GM21576 (cell line): ENCODE data around the gene TMPRSS11A.

Source experiments
- ATAC-seq: cut with Tn5 transposase; IDR thresholded peaks from one replicate; pipeline ENCODE4 v1.9.1; 2021; ENCODE audit warnings: mild to moderate bottlenecking, moderate library complexity; ENCODE audit not compliant: unreplicated experiment

TMPRSS11A gene

DNA sequence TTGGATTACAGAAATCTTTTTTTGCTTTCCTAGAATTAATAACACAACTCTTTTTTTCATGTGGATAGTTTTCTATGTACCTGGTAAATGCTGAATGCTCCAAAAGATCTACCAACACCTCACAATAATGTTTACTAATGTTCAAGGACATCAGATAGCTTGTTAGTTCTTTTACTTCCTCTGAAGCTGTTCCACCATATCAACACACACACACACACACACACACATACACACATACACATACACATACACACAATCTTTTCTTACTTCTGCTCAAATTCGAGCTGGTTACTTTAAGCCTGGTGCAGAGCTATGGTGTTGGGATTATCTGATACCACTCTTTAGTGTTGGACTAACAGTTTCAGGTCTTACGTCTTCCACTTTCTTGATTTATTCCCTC, 51.2 kb downstream of the TMPRSS11A start:
- no peak for ATAC-seq

GRCh38 chr4:67911638-67912037, 51.7 kb downstream of the TMPRSS11A start:
- no peak for ATAC-seq

DNA sequence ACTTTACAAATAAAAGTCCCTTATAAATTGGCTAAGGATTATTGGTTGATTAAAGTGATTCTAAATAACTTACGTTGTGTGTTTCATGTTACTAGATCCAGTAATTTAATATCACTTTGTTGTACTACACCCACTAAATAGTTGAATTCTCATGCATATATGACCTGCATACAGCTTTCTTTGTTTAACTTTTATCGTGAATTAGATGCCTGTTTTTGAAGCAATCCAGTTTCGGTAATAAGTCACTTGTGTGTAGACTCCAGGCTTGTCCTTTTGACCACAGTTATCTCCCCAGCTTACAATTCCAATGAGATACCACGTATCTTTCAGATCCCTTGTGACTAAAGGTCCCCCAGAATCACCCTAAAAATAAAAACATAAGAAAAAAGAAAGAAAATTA, 52.2 kb downstream of the TMPRSS11A start:
- ATAC-seq = no peak

DNA sequence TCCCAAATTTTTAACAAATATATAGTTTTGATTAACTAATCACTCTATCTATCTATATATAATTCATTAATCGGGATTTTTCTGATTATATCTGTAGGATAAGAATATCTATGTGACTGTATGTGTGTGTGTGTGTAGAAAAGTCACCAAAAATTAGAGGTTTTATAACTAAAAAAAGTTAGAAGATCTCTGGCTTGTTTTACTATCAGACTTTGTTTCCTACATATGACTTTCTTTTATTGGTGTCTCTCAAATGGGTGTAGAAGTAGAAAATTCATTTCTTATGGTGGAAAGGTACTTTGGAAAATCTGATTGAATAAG, 52.7 kb downstream of the TMPRSS11A start:
- no peak for ATAC-seq

DNA sequence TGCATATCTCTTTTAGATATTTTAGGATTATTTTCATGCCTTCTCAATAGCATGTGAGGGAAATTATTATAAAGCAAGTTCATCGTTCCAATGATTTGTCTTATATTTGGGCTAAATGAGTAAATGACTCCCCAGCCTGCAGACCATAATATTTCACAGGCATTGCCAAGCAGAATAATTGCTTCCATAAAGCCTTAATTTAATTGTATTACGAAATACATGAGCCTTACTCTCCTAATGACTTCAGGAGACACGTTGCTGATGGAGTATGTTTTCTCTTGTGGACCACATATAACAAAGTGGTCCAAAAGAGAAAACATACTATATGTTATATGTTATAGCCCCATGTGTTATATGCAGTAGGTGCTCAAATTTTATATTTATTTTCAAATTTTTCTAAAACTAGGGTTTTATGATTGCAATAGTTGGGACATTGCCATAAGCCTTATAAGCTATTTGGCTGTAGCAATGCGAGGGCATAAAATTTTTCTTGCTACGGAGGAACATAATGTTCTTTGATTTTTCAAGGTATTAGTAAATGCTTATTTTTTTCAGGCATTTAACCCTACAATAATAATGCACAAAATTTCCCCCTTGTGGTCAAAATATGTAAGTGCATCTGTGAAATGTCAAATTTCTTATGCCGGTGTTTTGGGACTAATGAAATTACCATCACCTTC, 53.2 kb downstream of the TMPRSS11A start:
- no peak for ATAC-seq

DNA sequence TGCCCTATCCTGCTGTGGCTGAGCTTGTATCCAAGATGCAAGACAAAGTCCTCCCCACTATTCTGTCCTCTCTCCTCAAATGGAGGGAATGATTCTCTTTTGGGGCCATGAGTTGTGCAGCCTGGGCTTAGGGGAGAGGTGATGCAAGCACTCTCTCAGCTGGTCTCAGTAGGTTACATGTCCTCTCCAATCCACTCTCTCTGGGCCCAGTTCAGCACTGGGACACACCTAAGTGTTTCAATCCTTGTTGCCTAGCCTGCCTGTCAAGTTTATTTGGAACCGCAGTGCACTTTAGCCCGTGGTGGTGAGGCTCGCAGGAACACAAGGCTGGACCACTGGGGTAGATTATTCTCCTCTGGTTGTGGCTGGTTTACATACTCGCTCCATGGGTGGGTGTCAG, 55.6 kb downstream of the TMPRSS11A start:
- no peak for ATAC-seq

GRCh38 chr4:67899096-67899495, 64.2 kb downstream of the TMPRSS11A start:
- no peak for ATAC-seq

DNA sequence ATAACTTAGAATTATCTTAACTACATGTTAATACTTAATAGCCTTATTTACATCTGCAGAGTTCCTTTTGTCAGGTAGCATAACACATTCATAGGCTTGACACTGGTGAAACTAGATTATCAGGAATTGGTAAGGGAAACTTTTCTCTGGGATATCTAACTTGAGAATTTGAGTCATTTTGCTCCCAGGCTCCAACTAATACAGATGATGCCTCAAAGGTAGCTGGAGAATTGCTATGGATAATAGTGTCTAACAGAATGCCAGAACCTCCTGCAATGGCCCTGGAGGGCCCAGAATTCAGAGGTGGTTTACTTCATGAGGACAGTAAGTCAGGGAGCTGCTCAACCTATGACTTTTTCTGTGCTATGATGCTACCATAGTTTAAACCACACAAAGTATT, 65.6 kb downstream of the TMPRSS11A start:
- no peak for ATAC-seq

DNA sequence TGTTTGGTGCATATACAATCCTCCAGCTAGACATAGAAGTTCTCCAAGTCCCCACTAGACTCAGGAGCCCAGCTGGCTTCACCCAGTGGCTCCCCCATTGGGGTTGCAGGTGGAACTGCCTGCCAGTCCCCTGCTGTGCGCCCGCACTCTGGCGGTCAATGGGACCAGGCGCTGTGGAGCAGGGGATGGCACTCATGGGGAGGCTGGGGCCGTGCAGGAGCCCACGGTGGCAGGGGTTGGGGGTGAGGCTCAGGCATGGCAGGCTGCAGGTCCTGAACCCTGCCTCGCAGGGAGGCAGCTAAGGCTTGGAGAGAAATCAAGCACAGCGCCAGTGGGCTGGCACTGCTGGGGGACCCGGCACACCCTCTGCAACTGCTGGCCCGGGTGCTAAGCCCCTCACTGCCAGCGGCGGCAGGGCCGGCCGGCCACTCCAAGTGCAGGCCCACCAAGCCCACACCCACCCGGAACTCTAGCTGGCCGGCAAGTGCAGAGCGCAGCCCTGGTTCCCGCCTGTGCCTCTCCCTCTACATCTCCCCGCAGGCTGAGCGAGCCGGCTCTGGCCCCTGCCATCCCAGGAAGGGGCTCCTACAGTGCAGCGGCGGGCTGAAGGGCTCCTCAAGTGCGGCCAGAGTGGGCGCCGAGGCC, 66.8 kb downstream of the TMPRSS11A start:
- ATAC-seq = no peak

DNA sequence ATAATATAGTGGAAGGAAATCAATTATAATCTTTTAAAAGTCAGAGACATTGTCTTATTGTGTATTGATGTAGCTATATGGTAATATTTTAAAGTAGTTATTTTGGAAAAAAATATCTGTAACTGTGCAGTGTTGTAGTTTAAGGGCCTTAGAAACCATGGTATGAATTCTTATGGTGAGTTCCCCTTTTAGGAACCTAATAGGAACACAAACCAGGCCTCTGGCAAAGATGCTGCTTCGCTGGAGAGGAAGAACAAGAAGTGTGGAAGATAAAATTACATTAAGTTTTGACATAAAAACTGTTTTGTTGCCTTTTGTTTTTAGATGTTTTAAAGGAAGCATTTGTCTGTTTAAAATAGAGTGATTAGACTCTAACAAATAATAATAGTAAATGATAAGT, 68.6 kb downstream of the TMPRSS11A start:
- ATAC-seq = no peak

GRCh38 chr4:67892905-67893304, 70.4 kb downstream of the TMPRSS11A start:
- no peak for ATAC-seq

- ATAC-seq = no peak
These were observed 71.0 kb downstream of the TMPRSS11A start for GRCh38 chr4:67892253-67892652.

DNA sequence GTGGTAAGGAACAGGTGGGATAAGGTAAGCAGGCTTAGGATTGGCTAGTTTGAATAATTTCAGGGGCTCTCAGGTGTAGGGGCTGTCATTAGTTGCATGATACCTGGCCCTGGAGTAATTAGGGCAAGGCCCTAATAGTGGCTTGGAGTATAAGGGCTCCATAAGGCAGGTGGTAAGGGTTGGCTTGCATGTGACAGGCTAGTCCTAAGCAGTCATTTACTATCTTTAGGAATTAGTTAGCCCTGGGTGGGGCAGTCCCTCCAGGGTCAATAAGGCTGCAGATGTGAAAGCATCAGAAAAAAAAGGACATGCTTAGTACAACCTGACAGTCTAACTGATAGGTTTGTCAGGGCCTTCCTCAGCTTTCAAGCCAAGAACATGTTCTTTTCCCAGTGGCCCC, 71.6 kb downstream of the TMPRSS11A start:
- no peak for ATAC-seq

- no peak for ATAC-seq
These were observed 77.0 kb downstream of the TMPRSS11A start for GRCh38 chr4:67886281-67886680.

DNA sequence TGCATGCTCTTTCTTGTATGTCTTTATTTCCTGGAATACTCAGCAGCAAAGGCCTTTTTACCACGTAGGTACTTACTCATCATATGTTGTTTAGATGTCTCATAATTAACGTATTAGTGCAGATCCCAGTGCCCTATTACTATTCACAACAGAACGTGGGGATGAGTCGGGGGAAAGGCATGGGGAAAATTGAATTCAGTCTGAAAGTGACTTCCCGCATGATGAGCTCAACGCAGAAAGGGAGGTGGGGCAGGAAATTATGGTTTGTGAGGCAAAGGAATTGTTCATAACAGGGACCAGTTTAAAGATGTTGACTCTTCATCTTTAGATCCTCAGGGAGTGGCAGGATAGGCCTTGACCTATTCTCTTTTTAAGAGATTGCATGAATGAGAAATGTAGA, 77.5 kb downstream of the TMPRSS11A start:
- ATAC-seq = no peak

- no peak for ATAC-seq
These were observed 78.6 kb downstream of the TMPRSS11A start for GRCh38 chr4:67884701-67885100.

DNA sequence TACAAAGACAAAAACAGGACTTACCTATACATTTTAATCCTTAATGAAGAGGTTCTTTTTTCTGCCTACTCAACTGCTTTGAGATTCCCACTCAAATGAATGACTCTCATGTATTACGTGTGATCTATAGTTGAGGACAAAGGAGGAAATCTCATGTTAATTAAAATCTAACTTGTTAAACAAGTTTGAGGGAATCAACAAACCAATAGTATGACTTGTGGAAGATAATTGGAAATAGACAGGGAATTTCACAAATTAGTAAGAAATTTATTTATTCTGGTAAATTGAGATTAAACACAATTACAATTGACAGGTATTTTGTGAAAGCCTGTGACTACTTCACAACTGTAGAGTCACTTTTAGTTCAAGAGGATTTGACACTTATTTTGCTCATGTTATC, 79.4 kb downstream of the TMPRSS11A start, which contains the start of gene TMPRSS11D:
Gene TMPRSS11D (minus strand): TSS at position 101 of the 400 bp plus-strand sequence. CDS start 69 bp downstream, at position 32.
- ATAC-seq = no peak

GRCh38 chr4:67883458-67883857, 79.8 kb downstream of the TMPRSS11A start:
- ATAC-seq = no peak

DNA sequence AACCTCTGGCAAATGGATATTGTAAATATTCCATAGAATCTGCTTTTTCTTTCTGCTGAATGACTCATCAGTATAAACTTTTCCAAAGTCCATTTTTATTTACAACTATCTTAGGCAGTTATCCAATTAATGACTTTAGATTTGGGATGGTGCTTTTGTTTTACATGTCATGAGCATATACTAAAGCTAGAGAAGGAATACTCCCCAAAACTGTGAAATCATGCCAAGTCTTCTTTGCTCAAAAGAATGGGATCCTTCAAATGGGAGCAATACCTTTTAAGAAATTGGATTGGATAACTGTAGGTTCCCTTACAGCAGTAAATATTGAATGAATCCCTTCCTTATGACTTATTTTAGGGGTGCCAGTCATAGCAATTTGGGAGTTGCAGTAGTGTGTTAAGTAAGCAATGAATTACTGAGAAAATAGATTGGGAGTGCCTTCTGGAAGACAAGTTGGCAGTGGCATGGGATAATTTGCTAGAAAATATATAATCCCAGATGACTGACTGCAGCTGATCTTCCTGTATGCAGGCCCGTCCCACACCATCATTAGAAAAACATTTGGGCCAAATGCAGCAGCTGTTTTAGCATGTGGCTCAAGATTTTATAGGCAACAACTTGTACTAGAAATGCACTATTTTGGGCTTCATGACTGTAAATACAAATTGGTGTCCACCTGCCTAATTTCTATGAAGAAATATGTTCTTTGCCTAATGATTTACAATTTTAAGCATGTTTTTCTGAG, 82.3 kb downstream of the TMPRSS11A start:
- ATAC-seq = no peak

DNA sequence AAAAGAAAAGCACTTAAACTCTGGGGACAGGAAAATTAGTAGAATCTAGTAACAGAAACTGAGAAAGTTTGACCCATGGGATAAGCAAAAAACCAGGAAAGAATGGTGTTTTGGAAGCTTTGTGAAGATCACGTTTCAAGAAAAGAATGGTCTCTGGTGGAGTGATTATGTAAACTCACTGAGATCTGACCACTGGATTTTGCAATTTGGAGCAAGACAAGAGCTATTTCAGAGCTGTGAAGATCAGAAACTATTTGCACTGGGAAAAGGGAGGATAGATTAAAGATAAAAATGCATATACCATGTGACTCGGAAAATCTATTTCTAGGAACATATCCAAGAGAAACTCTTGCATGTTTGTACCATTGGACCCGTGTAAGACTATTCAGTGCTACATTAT, 83.8 kb downstream of the TMPRSS11A start:
- ATAC-seq = no peak

GRCh38 chr4:67877086-67877485, 86.2 kb downstream of the TMPRSS11A start:
- no peak for ATAC-seq

GRCh38 chr4:67874986-67875385, 88.3 kb downstream of the TMPRSS11A start:
- ATAC-seq = no peak
